ENCODE measurements around the gene TARBP1.
"Not testable (repeated sequence)": the region's sequence is repeated elsewhere in the genome, so short reads cannot be mapped to it uniquely, and the experiment has no call there.

Gene TARBP1

GRCh38 chr1:234393190-234393589 is 85.8 kb downstream of the TARBP1 start:
- Histone ChIP-seq H3K4me1 (ENCODE audit: control insufficient read depth, insufficient read depth, low read length, unreplicated experiment) (no peaks in the 10 kb centered on the region), H3K27ac (ENCODE audit: low read depth, low read length) (no peak overlapping the region), H3K4me3 (ENCODE audit: low read depth, low read length) (no peak overlapping the region), H3K79me2 (ENCODE audit: control insufficient read depth, insufficient read depth, low read length, unreplicated experiment) (no peaks in the 10 kb centered on the region), H2AFZ (ENCODE audit: low read length, unreplicated experiment) (no peak overlapping the region), H3K36me3 (ENCODE audit: insufficient read depth, low read length) (0 out of 2 replicates have a peak, but pooled peaks cover 3% of the 10 kb centered on the region), H3K27me3 (ENCODE audit: insufficient read depth, low read length) (no peaks in the 10 kb centered on the region)

GRCh38 chr1:234388094-234388493 is 90.9 kb downstream of the TARBP1 start:
- no peaks in the 10 kb centered on the region; the same call in 1 of the 2 replicates for H3K36me3 ChIP-seq (ENCODE audit: insufficient read depth, low read length)
- H2AFZ ChIP-seq (ENCODE audit: low read length, unreplicated experiment): no peak overlapping the region
- no peaks in the 10 kb centered on the region for H3K4me1 ChIP-seq (ENCODE audit: control insufficient read depth, insufficient read depth, low read length, unreplicated experiment)
- H3K27me3 ChIP-seq (ENCODE audit: insufficient read depth, low read length): no peaks in the 10 kb centered on the region
- H3K4me3 ChIP-seq (ENCODE audit: low read depth, low read length): no peak overlapping the region
- no peaks in the 10 kb centered on the region for H3K79me2 ChIP-seq (ENCODE audit: control insufficient read depth, insufficient read depth, low read length, unreplicated experiment)
- no peak overlapping the region for H3K27ac ChIP-seq (ENCODE audit: low read depth, low read length)

- no peak overlapping the region for H2AFZ ChIP-seq (ENCODE audit: low read length, unreplicated experiment)
- H3K27me3 ChIP-seq (ENCODE audit: insufficient read depth, low read length): no peaks in the 10 kb centered on the region
- H3K4me3 ChIP-seq (ENCODE audit: low read depth, low read length): no peak overlapping the region
- no peaks in the 10 kb centered on the region; the same call in 1 of the 2 replicates for H3K36me3 ChIP-seq (ENCODE audit: insufficient read depth, low read length)
- H3K27ac ChIP-seq (ENCODE audit: low read depth, low read length): no peak overlapping the region
- H3K79me2 ChIP-seq (ENCODE audit: control insufficient read depth, insufficient read depth, low read length, unreplicated experiment): peaks cover 5% of the 10 kb centered on the region
- no peaks in the 10 kb centered on the region for H3K4me1 ChIP-seq (ENCODE audit: control insufficient read depth, insufficient read depth, low read length, unreplicated experiment)
Measured at GRCh38 chr1:234386122-234386521, 92.9 kb downstream of the TARBP1 start.

- H3K79me2 ChIP-seq (ENCODE audit: control insufficient read depth, insufficient read depth, low read length, unreplicated experiment): peaks cover 12% of the 10 kb centered on the region
- H3K27me3 ChIP-seq (ENCODE audit: insufficient read depth, low read length): no peaks in the 10 kb centered on the region
- no peak overlapping the region for H3K27ac ChIP-seq (ENCODE audit: low read depth, low read length)
- H3K36me3 ChIP-seq (ENCODE audit: insufficient read depth, low read length): peaks cover 8% of the 10 kb centered on the region
- no peak overlapping the region for H3K4me3 ChIP-seq (ENCODE audit: low read depth, low read length)
- H2AFZ ChIP-seq (ENCODE audit: low read length, unreplicated experiment): no peak overlapping the region
- H3K4me1 ChIP-seq (ENCODE audit: control insufficient read depth, insufficient read depth, low read length, unreplicated experiment): no peaks in the 10 kb centered on the region
Measured at GRCh38 chr1:234381699-234382555, 97.1 kb downstream of the TARBP1 start.

- Histone ChIP-seq H3K36me3 (ENCODE audit: insufficient read depth, low read length) (peaks cover 18% of the 10 kb centered on the region), H3K79me2 (ENCODE audit: control insufficient read depth, insufficient read depth, low read length, unreplicated experiment) (peaks cover 31% of the 10 kb centered on the region)
- not testable (repeated sequence) for H3K4me3 ChIP-seq (ENCODE audit: low read depth, low read length); H3K4me1 ChIP-seq (ENCODE audit: control insufficient read depth, insufficient read depth, low read length, unreplicated experiment); H2AFZ ChIP-seq (ENCODE audit: low read length, unreplicated experiment); H3K27me3 ChIP-seq (ENCODE audit: insufficient read depth, low read length); H3K27ac ChIP-seq (ENCODE audit: low read depth, low read length)
Measured at GRCh38 chr1:234379591-234380109, 99.3 kb downstream of the TARBP1 start.

GRCh38 chr1:234375672-234376071 is 103.3 kb downstream of the TARBP1 start:
- peaks cover 39% of the 10 kb centered on the region for H3K79me2 ChIP-seq (ENCODE audit: control insufficient read depth, insufficient read depth, low read length, unreplicated experiment)
- H3K36me3 ChIP-seq (ENCODE audit: insufficient read depth, low read length): peaks cover 18% of the 10 kb centered on the region; the same call in 1 of the 2 replicates
- H3K4me3 ChIP-seq (ENCODE audit: low read depth, low read length): no peak overlapping the region
- H3K27me3 ChIP-seq (ENCODE audit: insufficient read depth, low read length): no peaks in the 10 kb centered on the region
- H2AFZ ChIP-seq (ENCODE audit: low read length, unreplicated experiment): no peak overlapping the region
- H3K4me1 ChIP-seq (ENCODE audit: control insufficient read depth, insufficient read depth, low read length, unreplicated experiment): peaks cover 16% of the 10 kb centered on the region
- no peak overlapping the region for H3K27ac ChIP-seq (ENCODE audit: low read depth, low read length)

GRCh38 chr1:234373959-234374254 is 105.1 kb downstream of the TARBP1 start:
- peaks cover 18% of the 10 kb centered on the region; the same call in 1 of the 2 replicates for H3K36me3 ChIP-seq (ENCODE audit: insufficient read depth, low read length)
- H3K27ac ChIP-seq (ENCODE audit: low read depth, low read length): peak overlapping the region; percentile 87
- H2AFZ ChIP-seq (ENCODE audit: low read length, unreplicated experiment): peak overlapping the region; percentile 91
- peaks cover 28% of the 10 kb centered on the region for H3K4me1 ChIP-seq (ENCODE audit: control insufficient read depth, insufficient read depth, low read length, unreplicated experiment)
- H3K27me3 ChIP-seq (ENCODE audit: insufficient read depth, low read length): no peaks in the 10 kb centered on the region
- peak overlapping the region; percentile 89 for H3K4me3 ChIP-seq (ENCODE audit: low read depth, low read length)
- peaks cover 39% of the 10 kb centered on the region for H3K79me2 ChIP-seq (ENCODE audit: control insufficient read depth, insufficient read depth, low read length, unreplicated experiment)

GRCh38 chr1:234373064-234373958 is 105.7 kb downstream of the TARBP1 start, which contains the start of gene COA6:
Gene COA6 (plus strand): TSS chr1:234373456. CDS start chr1:234373467, 11 bp downstream.
- Histone ChIP-seq H3K4me3 (ENCODE audit: low read depth, low read length) (peak within 1 kb of the TSS; percentile 89), H3K36me3 (ENCODE audit: insufficient read depth, low read length) (peaks cover 17% of the 10 kb centered on the region; the same call in 1 of the 2 replicates), H3K79me2 (ENCODE audit: control insufficient read depth, insufficient read depth, low read length, unreplicated experiment) (peaks cover 39% of the 10 kb centered on the region), H3K4me1 (ENCODE audit: control insufficient read depth, insufficient read depth, low read length, unreplicated experiment) (peaks cover 28% of the 10 kb centered on the region), H3K27ac (ENCODE audit: low read depth, low read length) (peak within 1 kb of the TSS; percentile 87), H3K27me3 (ENCODE audit: insufficient read depth, low read length) (no peaks in the 10 kb centered on the region), H2AFZ (ENCODE audit: low read length, unreplicated experiment) (peak within 1 kb of the TSS; percentile 91)

GRCh38 chr1:234372011-234372757 is 106.8 kb downstream of the TARBP1 start:
- H3K4me3 ChIP-seq (ENCODE audit: low read depth, low read length): peak overlapping the region; percentile 89
- H3K4me1 ChIP-seq (ENCODE audit: control insufficient read depth, insufficient read depth, low read length, unreplicated experiment): peaks cover 28% of the 10 kb centered on the region
- H3K27ac ChIP-seq (ENCODE audit: low read depth, low read length): peak overlapping the region; percentile 87
- peaks cover 34% of the 10 kb centered on the region for H3K79me2 ChIP-seq (ENCODE audit: control insufficient read depth, insufficient read depth, low read length, unreplicated experiment)
- H3K36me3 ChIP-seq (ENCODE audit: insufficient read depth, low read length): peaks cover 10% of the 10 kb centered on the region; the same call in 1 of the 2 replicates
- no peaks in the 10 kb centered on the region for H3K27me3 ChIP-seq (ENCODE audit: insufficient read depth, low read length)
- H2AFZ ChIP-seq (ENCODE audit: low read length, unreplicated experiment): peak overlapping the region; percentile 91

GRCh38 chr1:234371414-234371813 is 107.6 kb downstream of the TARBP1 start:
- peak overlapping the region; percentile 14 for H2AFZ ChIP-seq (ENCODE audit: low read length, unreplicated experiment)
- H3K27me3 ChIP-seq (ENCODE audit: insufficient read depth, low read length): no peaks in the 10 kb centered on the region
- H3K4me3 ChIP-seq (ENCODE audit: low read depth, low read length): no peak overlapping the region
- H3K79me2 ChIP-seq (ENCODE audit: control insufficient read depth, insufficient read depth, low read length, unreplicated experiment): peaks cover 30% of the 10 kb centered on the region
- peaks cover 7% of the 10 kb centered on the region; the same call in 1 of the 2 replicates for H3K36me3 ChIP-seq (ENCODE audit: insufficient read depth, low read length)
- no peak overlapping the region for H3K27ac ChIP-seq (ENCODE audit: low read depth, low read length)
- peaks cover 28% of the 10 kb centered on the region for H3K4me1 ChIP-seq (ENCODE audit: control insufficient read depth, insufficient read depth, low read length, unreplicated experiment)
